C1 segment of cervical spinal cord (tissue), 14 donors: ENCODE data around the gene POFUT1.

Experiments used
- DNase-seq, 14 donors: peaks; one replicate each; lab custom pipeline; 2025; lab: John Stamatoyannopoulos, UW

The POFUT1 gene

DNA sequence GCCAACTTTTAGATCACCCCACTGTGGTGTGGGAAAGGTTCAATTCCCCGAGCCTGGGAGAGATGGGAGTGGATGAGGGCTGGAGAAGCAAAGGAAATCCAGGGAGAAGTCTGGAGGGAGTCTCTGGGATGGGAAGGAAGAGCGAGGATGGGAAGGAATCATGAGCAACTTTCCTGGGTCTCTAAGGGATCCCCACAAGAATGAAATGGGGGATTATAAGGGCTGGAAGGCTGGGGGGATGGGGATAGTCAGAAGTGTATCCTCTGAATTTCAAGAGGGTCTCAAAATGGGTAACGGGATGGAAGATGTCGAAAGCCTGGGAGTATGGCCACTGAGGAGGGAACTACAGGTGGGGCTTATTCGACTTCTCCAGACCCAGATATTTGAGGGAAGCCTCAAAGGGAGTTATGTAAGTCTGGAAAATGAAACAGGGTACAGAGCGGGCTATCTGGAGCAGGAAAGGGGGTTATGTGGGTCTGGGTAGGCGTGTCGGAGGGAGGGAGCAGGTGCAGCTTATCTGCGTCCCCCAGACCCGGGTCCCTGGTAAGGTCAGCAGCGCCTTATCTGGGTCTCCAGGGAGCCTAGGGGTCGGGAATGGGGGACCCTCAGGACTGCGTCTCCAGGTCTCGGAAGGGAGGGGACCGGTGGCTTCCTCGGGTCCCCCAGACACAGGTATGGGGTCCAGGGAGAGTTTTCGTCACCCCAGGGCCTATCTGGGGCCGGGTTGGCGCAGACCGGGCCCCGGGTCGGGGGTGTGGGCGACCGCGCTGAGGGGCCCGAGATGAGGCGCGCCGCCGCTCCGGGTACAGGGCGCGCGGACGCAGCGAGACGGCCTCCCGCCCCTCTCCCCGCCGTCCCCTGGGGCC, 687 bp upstream of the POFUT1 start:
- peak in 1 of 14 donors; percentile 19 for DNase-seq

DNA sequence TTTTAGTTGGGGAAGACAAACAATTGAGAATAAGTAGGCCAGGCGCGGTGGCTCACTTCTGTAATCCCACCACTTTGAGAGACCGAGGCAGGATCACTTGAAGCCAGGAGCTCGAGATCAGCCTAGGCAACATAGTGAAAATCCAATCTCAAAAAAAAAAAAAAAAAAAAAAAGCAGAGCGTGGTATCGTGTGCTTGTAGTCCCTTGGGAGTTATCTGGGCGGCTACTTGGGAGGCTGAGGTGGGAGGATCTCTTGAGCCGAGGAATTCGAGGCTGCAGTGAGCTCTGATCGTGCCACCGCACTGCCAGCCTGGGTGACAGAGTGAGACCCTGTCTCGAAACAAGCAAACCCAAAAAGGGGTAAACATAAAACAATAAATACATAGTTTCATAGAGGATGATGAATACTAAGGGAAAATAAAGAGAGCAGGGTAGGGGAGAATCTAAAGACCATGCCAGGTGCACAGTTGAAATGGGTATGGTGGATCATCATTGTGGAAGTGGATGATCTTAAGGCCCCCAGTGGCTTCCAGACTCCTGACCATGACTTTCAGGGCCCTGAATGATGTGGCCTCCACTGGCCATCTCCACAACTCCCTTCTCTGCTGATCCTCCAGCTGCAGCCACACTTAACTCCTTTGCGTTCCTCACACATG, 947 bp downstream of the POFUT1 start:
- DNase-seq: no peak

DNA sequence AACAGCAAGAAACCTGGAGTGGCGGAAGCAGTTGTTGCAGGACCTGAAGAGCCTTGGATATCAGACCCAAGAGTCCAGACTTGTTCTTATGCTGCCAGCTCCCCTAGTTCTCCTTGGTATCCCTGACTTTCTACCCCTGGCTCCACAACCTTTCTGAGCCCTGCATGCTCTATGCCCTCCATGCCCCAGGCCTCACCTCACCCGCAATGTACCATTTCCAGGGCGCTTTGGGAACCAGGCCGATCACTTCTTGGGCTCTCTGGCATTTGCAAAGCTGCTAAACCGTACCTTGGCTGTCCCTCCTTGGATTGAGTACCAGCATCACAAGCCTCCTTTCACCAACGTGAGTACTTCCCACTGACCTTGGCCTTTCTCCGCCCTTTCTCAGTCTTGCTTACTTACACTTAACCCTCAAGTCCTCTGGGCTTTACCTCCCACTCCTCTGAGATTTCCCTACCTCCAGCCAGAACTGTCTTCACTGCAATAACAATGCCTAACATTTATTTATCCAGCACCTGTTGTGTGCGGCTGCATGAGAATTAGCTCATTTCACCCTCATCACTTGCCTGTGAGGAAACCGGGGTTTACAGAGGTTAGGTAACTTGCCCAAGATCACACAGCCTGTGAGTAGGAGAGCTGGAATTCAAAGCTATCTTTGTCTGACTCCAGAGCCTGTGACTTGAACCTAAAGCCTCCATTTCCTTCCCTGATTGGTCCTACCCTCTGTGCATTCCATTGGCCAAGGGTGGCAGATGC, 2.3 kb downstream of the POFUT1 start:
- no peak for DNase-seq

DNA sequence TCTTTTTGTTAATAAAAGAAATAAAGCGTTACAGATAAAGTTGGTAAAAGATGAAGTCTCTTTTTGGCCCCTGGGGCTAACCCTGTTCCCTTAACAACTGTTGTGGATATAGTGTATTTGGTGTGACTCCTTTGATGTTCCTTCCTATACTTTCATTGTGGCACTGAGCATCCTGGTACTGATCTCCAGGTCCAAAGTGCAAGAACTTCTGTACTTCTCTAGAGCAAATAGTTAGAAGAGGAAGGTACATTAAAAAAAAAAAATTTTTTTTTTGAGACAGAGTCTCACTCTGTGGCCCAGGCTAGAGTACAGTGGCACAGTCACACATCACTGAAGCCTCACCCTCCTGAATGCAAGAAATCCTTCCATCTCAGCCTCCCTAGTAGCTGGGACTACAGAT, 6.2 kb downstream of the POFUT1 start:
- no peak for DNase-seq

DNA sequence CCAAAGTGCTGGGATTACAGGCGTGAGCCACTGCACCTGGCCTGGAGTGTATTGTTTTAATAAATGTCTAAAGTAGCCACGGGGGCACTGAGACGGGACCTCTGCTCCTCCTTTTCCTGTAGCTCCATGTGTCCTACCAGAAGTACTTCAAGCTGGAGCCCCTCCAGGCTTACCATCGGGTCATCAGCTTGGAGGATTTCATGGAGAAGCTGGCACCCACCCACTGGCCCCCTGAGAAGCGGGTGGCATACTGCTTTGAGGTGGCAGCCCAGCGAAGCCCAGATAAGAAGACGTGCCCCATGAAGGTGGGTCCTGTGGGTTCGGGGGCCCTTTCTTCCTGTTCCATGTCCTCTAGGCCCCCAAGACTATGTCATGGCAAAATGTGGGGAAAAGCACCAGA, 7.5 kb downstream of the POFUT1 start:
- no peak for DNase-seq

DNA sequence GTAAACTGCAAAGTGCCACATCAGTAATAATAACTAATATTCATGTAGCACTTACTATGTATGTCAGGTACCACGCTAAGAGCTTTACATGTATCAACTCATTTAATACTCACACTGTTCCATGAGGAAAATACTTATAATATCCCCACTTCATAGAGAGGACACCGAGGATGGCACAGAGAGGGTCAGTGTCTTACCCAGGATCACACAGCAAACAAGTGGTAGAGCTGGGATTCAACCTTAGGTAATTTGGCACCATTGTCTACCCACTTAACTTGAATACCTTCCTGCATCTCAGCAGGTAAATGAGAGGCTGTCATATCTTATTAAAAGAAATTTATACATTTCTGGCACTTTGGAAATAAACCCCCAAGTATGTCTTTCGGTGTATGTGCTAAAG, 8.0 kb downstream of the POFUT1 start:
- DNase-seq: no peak

DNA sequence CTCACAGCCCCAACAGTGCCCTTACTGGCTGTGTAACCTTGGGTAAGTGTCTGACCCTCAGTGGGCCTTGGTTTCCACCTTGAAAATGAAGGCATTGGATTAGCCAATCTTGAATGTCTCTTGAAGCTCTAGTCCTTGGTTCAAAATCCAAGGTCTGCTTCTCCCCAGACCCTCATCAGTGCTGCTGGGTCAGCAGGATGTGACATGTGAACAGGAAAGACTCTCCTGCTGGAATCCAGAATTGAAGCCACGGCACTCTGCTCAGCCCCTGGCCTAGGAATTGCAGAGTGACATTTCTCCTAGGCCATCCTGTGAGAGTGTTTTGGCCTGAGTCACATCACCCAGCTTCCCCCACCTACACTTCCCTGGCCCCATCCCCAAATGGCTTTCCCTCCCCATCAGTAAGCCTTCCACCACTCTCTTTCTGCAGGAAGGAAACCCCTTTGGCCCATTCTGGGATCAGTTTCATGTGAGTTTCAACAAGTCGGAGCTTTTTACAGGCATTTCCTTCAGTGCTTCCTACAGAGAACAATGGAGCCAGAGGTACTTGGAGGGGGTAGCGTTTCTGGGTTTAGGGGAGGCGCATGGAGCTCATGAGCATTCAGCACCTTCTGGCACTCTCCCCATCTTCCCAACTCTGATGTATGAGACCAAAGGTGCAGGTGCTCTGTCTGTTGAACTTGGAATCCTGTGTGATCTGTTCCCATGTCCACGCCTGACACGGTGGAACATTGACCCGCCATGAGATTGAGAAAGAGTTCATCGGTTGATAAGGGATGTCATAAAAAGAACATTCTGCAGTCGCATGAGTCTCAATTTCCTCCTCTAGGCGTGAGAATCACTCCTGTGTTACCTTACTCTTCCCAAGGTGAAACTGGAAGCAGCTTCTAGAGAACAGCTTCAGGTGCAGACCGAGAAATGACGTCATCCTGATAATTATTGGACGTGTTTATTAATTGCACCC, 8.8 kb downstream of the POFUT1 start:
- DNase-seq: no peak

DNA sequence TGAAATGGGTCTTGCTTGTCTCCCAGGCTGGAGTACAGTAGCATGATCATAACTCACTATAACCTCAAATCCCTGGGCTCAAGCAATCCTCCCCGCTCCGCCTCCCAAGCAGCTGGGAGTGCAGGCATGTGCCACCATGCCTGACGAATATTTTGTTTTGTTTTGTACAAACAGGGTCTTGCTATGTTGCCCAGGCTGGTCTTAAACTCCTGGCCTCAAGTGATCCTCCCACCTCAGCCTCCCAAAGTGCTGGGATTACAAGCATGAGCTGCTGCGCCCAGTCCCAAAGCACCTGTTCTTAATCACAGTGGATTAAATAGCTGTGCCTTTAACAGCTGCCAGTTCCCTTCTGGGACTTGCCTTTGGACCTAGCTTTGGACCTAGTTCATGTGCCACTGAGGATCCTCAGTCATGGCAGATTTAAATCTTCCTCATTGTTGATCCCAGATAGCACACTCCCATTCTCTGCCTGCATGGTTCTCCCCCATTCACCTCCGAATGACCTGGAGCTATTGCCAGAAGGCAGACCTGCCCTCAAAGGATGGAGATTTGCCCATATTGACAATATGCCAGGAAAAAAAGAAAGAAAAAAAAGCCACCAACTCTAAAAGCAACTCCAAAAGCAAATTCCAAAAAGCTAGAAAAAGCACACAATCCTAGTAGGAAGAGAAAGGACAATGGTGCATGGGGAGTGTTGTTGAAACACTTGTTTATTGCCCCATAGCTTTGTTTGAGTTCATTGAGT, 10.6 kb downstream of the POFUT1 start:
- no peak for DNase-seq

DNA sequence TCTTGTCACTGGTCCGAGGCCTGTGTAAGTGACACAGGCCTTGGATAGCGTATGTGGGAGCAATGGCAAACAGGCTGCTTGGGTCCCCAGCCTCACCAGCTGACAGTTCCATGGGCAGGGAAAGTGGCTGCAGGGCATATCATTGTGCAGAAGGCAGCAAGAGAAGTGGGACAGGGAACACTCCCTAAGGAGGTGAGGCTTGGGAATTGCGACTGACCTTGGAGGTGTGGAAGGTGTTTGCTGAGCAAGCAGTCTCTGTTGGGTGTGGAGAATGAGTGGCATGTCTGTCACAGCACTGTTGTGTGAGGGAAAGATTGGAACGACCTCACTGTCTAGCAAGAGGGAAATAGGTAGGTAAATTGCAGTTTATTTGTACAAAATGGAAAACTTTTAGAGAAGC, 16.8 kb downstream of the POFUT1 start:
- no peak for DNase-seq

DNA sequence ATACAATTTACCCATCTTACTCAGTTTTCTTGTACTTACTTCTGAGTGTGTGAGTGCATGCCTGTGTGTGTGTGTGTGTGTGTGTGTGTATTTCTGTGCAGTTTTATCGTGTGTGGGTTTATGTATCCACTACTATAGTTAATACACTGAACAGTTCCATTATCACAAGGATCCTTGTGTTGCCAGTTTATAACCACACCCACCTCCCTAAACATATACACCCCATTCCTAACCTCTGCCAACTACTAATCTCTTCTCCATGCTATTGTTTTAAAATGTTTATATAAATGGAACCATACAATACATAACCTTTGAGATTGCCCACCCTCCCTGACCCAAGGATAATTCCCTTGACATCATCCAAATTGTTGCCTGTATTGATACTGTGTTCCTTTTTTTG, 18.7 kb downstream of the POFUT1 start:
- no peak for DNase-seq

DNA sequence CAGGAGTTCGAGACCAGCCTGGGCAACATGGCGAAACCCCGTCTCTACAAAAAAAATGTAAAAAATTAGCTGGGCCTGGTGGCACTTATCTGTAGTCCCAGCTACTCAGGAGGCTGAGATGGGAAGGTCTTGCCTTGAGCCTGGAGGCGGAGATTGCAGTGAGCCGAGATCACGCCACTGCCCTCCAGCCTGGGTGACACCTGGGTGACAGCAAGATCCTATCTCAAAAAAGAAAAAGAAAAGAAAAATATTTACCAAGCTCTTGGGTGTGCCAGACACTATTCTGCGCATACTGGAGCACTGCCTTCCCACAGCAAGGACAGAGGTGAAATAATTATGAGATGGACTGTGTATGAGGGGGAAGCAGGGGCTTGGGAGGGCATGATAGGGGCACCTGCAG, 19.6 kb downstream of the POFUT1 start:
- no peak for DNase-seq

DNA sequence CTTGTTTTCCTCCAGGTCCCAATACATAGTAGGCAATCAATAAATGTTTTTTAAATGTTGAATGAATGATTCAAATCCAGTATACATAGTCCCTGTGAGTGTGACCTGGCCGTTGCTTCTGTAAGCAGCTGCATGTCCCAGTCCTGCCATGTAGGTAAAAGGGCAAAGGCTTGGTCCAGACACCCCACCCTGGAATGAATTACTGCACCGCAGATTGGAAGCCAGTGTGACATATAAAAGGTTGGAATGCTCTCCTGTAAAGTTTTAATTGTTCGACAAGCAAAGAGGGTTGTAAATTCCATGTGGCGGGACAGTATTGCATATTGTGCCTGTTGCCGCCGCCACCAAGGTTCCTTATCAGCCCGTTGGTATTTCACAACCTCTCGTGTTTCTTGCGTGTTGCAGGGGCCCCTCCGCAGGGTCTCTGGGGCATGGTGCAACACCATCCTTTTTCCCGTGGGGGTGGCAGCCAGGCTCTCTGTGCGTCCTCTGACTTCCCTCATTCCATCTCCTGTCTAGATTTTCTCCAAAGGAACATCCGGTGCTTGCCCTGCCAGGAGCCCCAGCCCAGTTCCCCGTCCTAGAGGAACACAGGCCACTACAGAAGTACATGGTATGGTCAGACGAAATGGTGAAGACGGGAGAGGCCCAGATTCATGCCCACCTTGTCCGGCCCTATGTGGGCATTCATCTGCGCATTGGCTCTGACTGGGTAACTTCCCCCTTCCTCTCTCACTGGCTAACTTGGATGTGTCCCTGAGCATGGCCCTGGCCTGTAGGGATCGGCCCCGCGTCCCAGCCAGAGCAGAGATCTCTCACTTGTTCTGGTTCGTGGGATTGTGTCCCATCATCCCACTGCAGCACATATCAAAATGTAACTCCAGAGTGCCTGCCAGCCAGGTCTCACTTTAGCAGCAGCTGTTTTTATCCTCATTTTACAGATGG, 20.3 kb downstream of the POFUT1 start:
- peak in 3 of 14 donors; percentile 9 to 47 (median 29) for DNase-seq

DNA sequence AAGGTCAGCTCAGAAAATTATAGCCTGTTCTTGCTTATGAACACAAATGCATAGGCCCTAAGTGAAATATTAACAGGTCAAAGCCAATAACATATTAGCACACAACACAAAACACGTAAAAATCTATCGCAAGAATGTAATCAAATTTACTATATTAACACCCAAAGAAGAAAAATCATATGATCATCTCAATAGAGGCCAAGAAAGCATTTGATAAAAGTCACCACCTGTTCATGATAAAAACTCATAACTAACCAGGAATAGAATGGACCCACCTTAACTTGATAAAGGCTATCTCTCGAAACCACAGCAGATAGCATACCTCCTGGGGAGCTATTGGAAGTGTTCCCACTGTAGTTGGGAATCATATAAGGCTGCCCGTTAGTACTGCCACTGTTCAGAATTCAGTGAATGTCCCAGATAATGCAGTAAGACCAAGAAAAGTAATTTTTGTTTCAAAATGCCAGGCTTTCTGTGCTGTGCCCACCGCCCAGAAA, 21.6 kb downstream of the POFUT1 start:
- no peak for DNase-seq

DNA sequence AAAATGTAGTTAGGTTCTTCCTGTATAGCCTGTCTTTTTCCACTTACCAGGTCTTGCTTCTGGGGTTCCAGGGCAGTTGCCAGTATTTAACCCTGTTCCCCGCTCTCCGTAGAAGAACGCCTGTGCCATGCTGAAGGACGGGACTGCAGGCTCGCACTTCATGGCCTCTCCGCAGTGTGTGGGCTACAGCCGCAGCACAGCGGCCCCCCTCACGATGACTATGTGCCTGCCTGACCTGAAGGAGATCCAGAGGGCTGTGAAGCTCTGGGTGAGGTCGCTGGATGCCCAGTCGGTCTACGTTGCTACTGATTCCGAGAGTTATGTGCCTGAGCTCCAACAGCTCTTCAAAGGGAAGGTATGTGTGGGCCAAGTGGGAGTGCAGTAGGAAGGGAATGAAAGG, 23.0 kb downstream of the POFUT1 start:
- DNase-seq: no peak

DNA sequence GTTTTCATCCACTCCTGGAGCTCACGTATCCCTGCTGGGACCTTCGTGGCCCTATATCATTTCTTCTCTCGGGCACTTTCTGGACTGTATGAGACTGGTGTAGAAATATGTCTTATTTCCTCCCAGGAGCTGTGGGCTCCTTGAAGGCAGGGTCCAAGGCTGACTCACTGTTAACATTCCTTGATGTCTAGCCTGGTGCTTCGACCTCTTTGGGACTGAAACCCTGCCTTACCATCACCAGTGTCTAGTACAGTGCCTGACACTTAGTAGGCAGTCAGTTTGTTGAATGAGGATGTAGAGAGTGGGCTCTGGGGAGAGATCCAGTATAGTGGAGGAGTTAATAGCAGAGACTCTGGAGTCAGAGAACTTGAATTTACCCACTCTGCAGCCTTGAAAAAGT, 23.6 kb downstream of the POFUT1 start:
- DNase-seq: no peak

DNA sequence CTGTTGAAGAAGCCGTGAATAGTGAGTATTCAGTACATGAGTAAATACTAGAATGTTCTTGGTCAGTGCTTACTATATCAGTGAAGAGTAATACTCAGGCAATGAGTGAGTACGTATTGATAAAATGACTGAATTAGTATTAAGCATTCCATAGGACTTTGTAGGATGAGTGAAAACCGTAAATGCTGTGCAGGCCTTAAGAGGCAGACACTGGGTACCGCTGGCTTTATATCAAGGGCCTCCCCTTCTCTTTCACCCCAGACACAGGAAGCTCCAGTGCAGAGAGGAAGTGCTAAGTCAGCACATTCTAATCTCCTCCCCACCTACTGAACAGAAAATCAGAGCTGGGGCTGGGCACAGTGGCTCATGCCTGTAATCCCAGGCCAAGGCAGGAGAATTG, 24.2 kb downstream of the POFUT1 start:
- peak in 3 of 14 donors; percentile 18 to 41 (median 21) for DNase-seq

DNA sequence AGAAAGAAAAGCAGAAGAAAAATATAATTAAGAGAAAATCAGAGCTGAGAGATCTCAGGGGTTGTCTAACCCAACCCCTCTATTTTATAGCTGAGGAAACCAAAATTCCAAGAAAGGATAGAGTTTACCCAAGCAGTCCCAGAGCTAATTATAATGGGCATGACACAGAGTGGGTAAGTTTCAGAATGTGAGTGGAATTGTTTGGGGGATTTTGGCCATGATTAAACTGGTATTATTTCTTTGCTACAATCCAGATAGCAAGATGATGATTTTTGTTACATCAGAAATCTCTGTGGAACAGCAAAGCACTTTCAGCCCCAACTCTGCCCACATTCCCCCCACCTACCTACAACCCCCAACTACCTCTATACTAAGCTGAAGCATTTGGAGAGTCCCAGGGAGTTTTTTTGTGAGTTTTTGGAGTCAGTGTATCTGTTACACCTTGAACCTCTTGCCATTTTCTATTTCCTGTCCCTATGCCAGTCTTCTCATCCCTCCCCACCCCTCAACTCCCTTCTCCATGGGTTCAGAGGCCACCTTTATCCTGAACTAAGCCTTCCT, 24.7 kb downstream of the POFUT1 start:
- DNase-seq: no peak

DNA sequence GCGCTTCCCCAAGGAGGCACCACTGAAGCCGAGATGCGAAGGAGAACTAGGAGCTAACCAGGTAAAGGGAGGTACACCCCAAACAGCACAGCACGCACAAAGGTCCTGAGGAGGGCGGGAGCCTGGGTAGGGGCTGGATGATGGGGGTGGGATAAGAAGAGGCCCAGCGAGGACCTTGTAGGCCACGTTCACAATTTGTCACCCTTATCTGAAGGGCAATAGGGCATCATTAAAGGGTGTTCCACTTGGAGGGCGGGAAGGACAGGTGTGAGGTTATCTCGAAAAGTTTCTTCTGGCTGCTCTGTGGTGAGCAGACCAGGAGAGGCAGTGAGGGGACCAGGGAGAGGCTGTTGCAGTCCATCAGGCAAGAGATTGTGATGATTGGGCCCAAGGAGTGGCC, 25.6 kb downstream of the POFUT1 start:
- no peak for DNase-seq
